SJSA1 (cell line): ENCODE results near the gene UBE2E1. TPM values are rescaled to one million over a fixed set of nuclear protein-coding genes. Genes with fewer than 3 reads are reported as not detected.

Experiments used
- DNase-seq, 2 experiments: peaks; one replicate each; pipeline ENCODE4 v3.0.0-alpha.2; 2015 to 2020; ENCODE audit warnings: low spot score in 2 of 2, low read depth in 1 of 2
- H3K27ac ChIP-seq: fragments of 250-450 bp; sonication (Bioruptor Pico); 2 replicates; pipeline ENCODE4 v1.5.1; 2020; ENCODE audit warnings: mild to moderate bottlenecking, moderate library complexity
- H3K27me3 ChIP-seq: fragments of 250-450 bp; sonication (Bioruptor Pico); replicated peaks from 2 replicates; pipeline ENCODE4 v1.5.1; 2020; ENCODE audit warnings: mild to moderate bottlenecking, moderate library complexity
- H3K36me3 ChIP-seq: fragments of 250-450 bp; sonication (Bioruptor Pico); 2 replicates; pipeline ENCODE4 v1.5.1; 2020; ENCODE audit warnings: mild to moderate bottlenecking
- H3K4me1 ChIP-seq: fragments of 250-450 bp; sonication (Bioruptor Pico); replicated peaks from 2 replicates; pipeline ENCODE4 v1.6.1; 2021; ENCODE audit warnings: mild to moderate bottlenecking
- H3K4me3 ChIP-seq: fragments of 250-450 bp; sonication (Bioruptor Pico); 2 replicates; pipeline ENCODE4 v1.5.1; 2020; ENCODE audit warnings: mild to moderate bottlenecking
- H3K9me3 ChIP-seq: fragments of 250-450 bp; sonication (Bioruptor Pico); replicated peaks from 2 replicates; pipeline ENCODE4 v1.5.1; 2020; ENCODE audit warnings: mild to moderate bottlenecking
- total RNA-seq: library from RNA; depleted of rRNA; stranded (reverse); fragments of >200 nt; shearing (Covaris generic); gene quantifications from 2 replicates; pipeline ENCODE4 v1.2.3, GENCODE V29; 2014; rRNA removed

Gene UBE2E1
- total RNA-seq, 1 experiment from 2014 or later: 112 TPM

GRCh38 chr3:23940775-23941174 lies 135.0 kb downstream of the UBE2E1 start:
- Histone ChIP-seq H3K4me1 (peaks cover 15% of the 10 kb centered on the region), H3K4me3 (no peak overlapping the region), H3K27ac (no peak overlapping the region), H3K36me3 (peaks cover 6% of the 10 kb centered on the region; the same call in 1 of the 2 replicates), H3K27me3 (no peaks in the 10 kb centered on the region), H3K9me3 (no peaks in the 10 kb centered on the region)
- no peak for DNase-seq

Other genes starting within 250 kb of the UBE2E1 start
- 10.2 and 18.1 TPM in 2 replicates for gene NKIRAS1, start 111.0 kb downstream of the UBE2E1 start, total RNA-seq
- 846 and 1,877 TPM in 2 replicates for gene RPL15, start 111.2 kb downstream of the UBE2E1 start, total RNA-seq
- gene NR1D2, start 139.3 kb downstream of the UBE2E1 start, total RNA-seq: 23.4 and 37.2 TPM in 2 replicates